ENCODE results near the gene PHF23. TPM values are rescaled to one million over a fixed set of nuclear protein-coding genes. Genes with fewer than 3 reads are reported as not detected.

The PHF23 gene
- total RNA-seq, 1 experiment from 2014 or later, result 48.5 TPM

GRCh38 chr17:7186241-7186640, 53.0 kb downstream of the PHF23 start:
- Histone ChIP-seq H3K27me3 (ENCODE audit: insufficient read depth, low read length) (no peaks in the 10 kb centered on the region), H3K4me2 (ENCODE audit: low read length) (no peak overlapping the region), H3K79me2 (ENCODE audit: insufficient read depth, low read length) (no peaks in the 10 kb centered on the region), H3K36me3 (ENCODE audit: control insufficient read depth in 1 of 2, insufficient read depth in 2 of 2, low read length in 2 of 2) (no peaks in the 10 kb centered on the region), H3K9ac (ENCODE audit: low read length) (no peak overlapping the region), H3K27ac (ENCODE audit: low read depth, low read length) (no peak overlapping the region), H3K9me3 (ENCODE audit: control insufficient read depth in 1 of 2, insufficient read depth in 1 of 2, low read depth in 1 of 2, low read length in 2 of 2) (no peaks in the 10 kb centered on the region), H3K9me2 (ENCODE audit: insufficient read depth) (no peaks in the 10 kb centered on the region), H4K20me1 (ENCODE audit: insufficient read depth) (no peaks in the 10 kb centered on the region), H2AFZ (ENCODE audit: low read depth, low read length, poor library complexity, severe bottlenecking) (no peak overlapping the region), H3K4me1 (ENCODE audit: control insufficient read depth in 1 of 2, insufficient read depth in 2 of 2, low read length in 2 of 2) (no peaks in the 10 kb centered on the region; a peak in 1 of 4 replicates), H3K4me3 (replicated peaks in 1 of 2; ENCODE audit: low read depth in 1 of 2, low read length in 2 of 2) (no peak overlapping the region)
- ChIA-PET POLR2A (no interaction called here), CTCF (interaction anchor here (0.7 to 1.2 kb wide), 2 partner anchors 9 to 140 kb away, joined by 4 read pairs; no protein-coding TSS in a partner anchor), RAD21 (ENCODE audit: low non-redundant PET in 1 of 2, low total read pairs in 2 of 2, uncharacterized antibody in 2 of 2, unreplicated experiment in 2 of 2) (no interaction called here)
- TF ChIP-seq TCF7L2 (IDR thresholded peaks at IDR 0.05; ENCODE audit: borderline replicate concordance, extremely low read depth, insufficient read depth, insufficient read length) (no peak), CTCF (IDR thresholded peaks at IDR 0.05 in 2 of 3, conservative IDR thresholded peaks at IDR 0.05 in 1 of 3; ENCODE audit: borderline replicate concordance in 1 of 3, insufficient read depth in 1 of 3, low read depth in 2 of 3, low read length in 2 of 3) (peak in 2 of 3 experiments; percentile 25 to 36; a peak in 3 of 6 replicates)
- DNase-seq (ENCODE audit: low read depth, low spot score) (no peak), ATAC-seq (peak; percentile 70)
- intact Hi-C loops (cut with micrococcal nuclease), result no loop called here
- BruUV-seq (replicated peaks), result no TSS peak

MicroRNAs encoded within 50 kb of the gene (microRNA counts, 767-probe panel; counts per million panel counts)
- microRNA hsa-miR-324-3p (not detected), microRNA hsa-miR-324-5p (not detected)

Small RNA genes within 50 kb of the gene (microRNA-seq; reads per million reads assigned to microRNA genes)
- 6,230 reads per million, percentile 93 among the genes with 10 or more reads in this experiment for gene MIR324 (ENCODE audit: borderline number of aligned reads)

Other genes starting within 250 kb of the PHF23 start
- gene ALOX12, start 243.4 kb downstream of the PHF23 start, total RNA-seq (2021; ENCODE audit: unreplicated experiment), result not detected
- gene RNASEK, start 226.8 kb downstream of the PHF23 start, total RNA-seq (2021; ENCODE audit: unreplicated experiment), result 160 TPM
- 0.57 TPM for gene BCL6B, start 216.4 kb downstream of the PHF23 start, total RNA-seq (2021; ENCODE audit: unreplicated experiment)
- gene SLC16A13, start 203.4 kb downstream of the PHF23 start, total RNA-seq (2021; ENCODE audit: unreplicated experiment), result 6.8 TPM
- not detected for gene SLC16A11, start 195.4 kb downstream of the PHF23 start, total RNA-seq (2021; ENCODE audit: unreplicated experiment)
- gene CLEC10A, start 159.2 kb downstream of the PHF23 start, total RNA-seq (2021; ENCODE audit: unreplicated experiment), result not detected
- gene ASGR2, start 124.6 kb downstream of the PHF23 start, total RNA-seq (2021; ENCODE audit: unreplicated experiment), result 0.32 TPM
- gene ASGR1, start 60.1 kb downstream of the PHF23 start, total RNA-seq (2021; ENCODE audit: unreplicated experiment), result 1.2 TPM
- gene DLG4, start 19.6 kb downstream of the PHF23 start, total RNA-seq (2021; ENCODE audit: unreplicated experiment), result 15.0 TPM
- 554 TPM for gene ACADVL, start 19.5 kb downstream of the PHF23 start, total RNA-seq (2021; ENCODE audit: unreplicated experiment)
- gene DVL2, start 4.9 kb downstream of the PHF23 start, total RNA-seq (2021; ENCODE audit: unreplicated experiment), result 69.7 TPM
- 287 TPM for gene GABARAP, start 3.0 kb upstream of the PHF23 start, total RNA-seq (2021; ENCODE audit: unreplicated experiment)
- gene CTDNEP1, start 12.3 kb upstream of the PHF23 start, total RNA-seq (2021; ENCODE audit: unreplicated experiment), result 143 TPM
- 81.7 TPM for gene ELP5, start 12.8 kb upstream of the PHF23 start, total RNA-seq (2021; ENCODE audit: unreplicated experiment)
- gene CLDN7, start 23.0 kb upstream of the PHF23 start, total RNA-seq (2021; ENCODE audit: unreplicated experiment), result 286 TPM
- gene SLC2A4, start 42.3 kb upstream of the PHF23 start, total RNA-seq (2021; ENCODE audit: unreplicated experiment), result 2.5 TPM
- 2.3 TPM for gene YBX2, start 55.2 kb upstream of the PHF23 start, total RNA-seq (2021; ENCODE audit: unreplicated experiment)
- 1,139 TPM for gene EIF5A, start 68.2 kb upstream of the PHF23 start, total RNA-seq (2021; ENCODE audit: unreplicated experiment)
- gene GPS2, start 75.9 kb upstream of the PHF23 start, total RNA-seq (2021; ENCODE audit: unreplicated experiment), result 61.3 TPM
- gene NEURL4, start 89.9 kb upstream of the PHF23 start, total RNA-seq (2021; ENCODE audit: unreplicated experiment), result 56.9 TPM
- gene ACAP1, start 97.1 kb upstream of the PHF23 start, total RNA-seq (2021; ENCODE audit: unreplicated experiment), result 8.8 TPM
- 5.4 TPM for gene KCTD11, start 112.7 kb upstream of the PHF23 start, total RNA-seq (2021; ENCODE audit: unreplicated experiment)
- not detected for gene TMEM95, start 115.7 kb upstream of the PHF23 start, total RNA-seq (2021; ENCODE audit: unreplicated experiment)
- gene TNK1, start 141.6 kb upstream of the PHF23 start, total RNA-seq (2021; ENCODE audit: unreplicated experiment), result 16.8 TPM
- 43.8 TPM for gene PLSCR3, start 155.1 kb upstream of the PHF23 start, total RNA-seq (2021; ENCODE audit: unreplicated experiment)
- 110 TPM for gene TMEM256, start 164.6 kb upstream of the PHF23 start, total RNA-seq (2021; ENCODE audit: unreplicated experiment)
- gene NLGN2, start 168.4 kb upstream of the PHF23 start, total RNA-seq (2021; ENCODE audit: unreplicated experiment), result 60.5 TPM
- gene SPEM1, start 180.9 kb upstream of the PHF23 start, total RNA-seq (2021; ENCODE audit: unreplicated experiment), result 0.32 TPM
- gene SPEM2, start 186.2 kb upstream of the PHF23 start, total RNA-seq (2021; ENCODE audit: unreplicated experiment), result not detected
- not detected for gene SPEM3, start 189.4 kb upstream of the PHF23 start, total RNA-seq (2021; ENCODE audit: unreplicated experiment)
- gene TMEM102, start 196.0 kb upstream of the PHF23 start, total RNA-seq (2021; ENCODE audit: unreplicated experiment), result 16.4 TPM
- 6.1 TPM for gene FGF11, start 200.1 kb upstream of the PHF23 start, total RNA-seq (2021; ENCODE audit: unreplicated experiment)
- 10.4 TPM for gene CHRNB1, start 205.6 kb upstream of the PHF23 start, total RNA-seq (2021; ENCODE audit: unreplicated experiment)
- 17.1 TPM for gene ZBTB4, start 240.2 kb upstream of the PHF23 start, total RNA-seq (2021; ENCODE audit: unreplicated experiment)
- gene SLC35G6, start 242.0 kb upstream of the PHF23 start, total RNA-seq (2021; ENCODE audit: unreplicated experiment), result not detected
- 205 TPM for gene POLR2A, start 244.9 kb upstream of the PHF23 start, total RNA-seq (2021; ENCODE audit: unreplicated experiment)

All from HCT116 (cell line).